ENCODE data around the gene RSPH3.
"Not testable (repeated sequence)": the region's sequence is repeated elsewhere in the genome, so short reads cannot be mapped to it uniquely, and the experiment has no call there.

Gene RSPH3

GRCh38 chr6:159020011-159020410 lies 20.0 kb upstream of the RSPH3 start:
- DNase-seq, result no peak

GRCh38 chr6:159017757-159018559 lies 18.0 kb upstream of the RSPH3 start:
- no peak for DNase-seq

- no peak for DNase-seq
These were observed 14.4 kb upstream of the RSPH3 start for GRCh38 chr6:159014406-159014805.

- DNase-seq, result no peak
These were observed 13.2 kb upstream of the RSPH3 start for GRCh38 chr6:159013229-159013628.

GRCh38 chr6:159012201-159012600 lies 12.2 kb upstream of the RSPH3 start:
- DNase-seq, result no peak

- not testable (repeated sequence) for DNase-seq
These were observed 10.1 kb upstream of the RSPH3 start for GRCh38 chr6:159010037-159010612.

- DNase-seq, result peak; percentile 7
These were observed 8.8 kb upstream of the RSPH3 start for GRCh38 chr6:159008656-159009288.

- no peak for DNase-seq
These were observed 7.5 kb upstream of the RSPH3 start for GRCh38 chr6:159007510-159007909.

- DNase-seq, result no peak
These were observed 5.4 kb upstream of the RSPH3 start for GRCh38 chr6:159005436-159005835.

- no peak for DNase-seq
These were observed 4.6 kb upstream of the RSPH3 start for GRCh38 chr6:159004592-159004991.

- DNase-seq, result no peak
These were observed 2.6 kb upstream of the RSPH3 start for GRCh38 chr6:159002432-159003155.

GRCh38 chr6:158999154-158999665 lies 792 bp downstream of the RSPH3 start:
- no peak for DNase-seq

- no peak for DNase-seq
These were observed 3.1 kb downstream of the RSPH3 start for GRCh38 chr6:158996856-158997255.

GRCh38 chr6:158993639-158994038 lies 6.4 kb downstream of the RSPH3 start:
- DNase-seq, result no peak

GRCh38 chr6:158991017-158991723 lies 8.8 kb downstream of the RSPH3 start:
- DNase-seq, result no peak

GRCh38 chr6:158989711-158990110 lies 10.3 kb downstream of the RSPH3 start:
- DNase-seq, result not testable (repeated sequence)

- no peak for DNase-seq
These were observed 11.5 kb downstream of the RSPH3 start for GRCh38 chr6:158988477-158988876.

- DNase-seq, result no peak
These were observed 12.3 kb downstream of the RSPH3 start for GRCh38 chr6:158987657-158988056.

GRCh38 chr6:158978757-158979156 lies 21.2 kb downstream of the RSPH3 start:
- no peak for DNase-seq

- no peak for DNase-seq
These were observed 22.6 kb downstream of the RSPH3 start for GRCh38 chr6:158977382-158977781.

GRCh38 chr6:158972241-158973233 lies 27.5 kb downstream of the RSPH3 start:
- DNase-seq, result peak; percentile 77

All from DMS79 treated with DMSO at 0.1 percent for 48 hours (cell line).